Activated naive CD4-positive, alpha-beta T cell treated with anti-CD3 and anti-CD28 coated beads for 36 hours (primary cell): ENCODE measurements around the gene CDX1. TPM values are rescaled to one million over a fixed set of nuclear protein-coding genes. Genes with fewer than 3 reads are reported as not detected.
"Not testable (repeated sequence)": the region's sequence is repeated elsewhere in the genome, so short reads cannot be mapped to it uniquely, and the experiment has no call there.

Experiments used
- CTCF ChIA-PET: fragments of 350-600 bp; sonication (Branson Sonifier 250); formaldehyde crosslinking; loops from one replicate; lab custom pipeline; 2021; ENCODE audit warnings: antibody characterized with exemption; lab: Charles Lee
- DNase-seq: peaks from one replicate; pipeline ENCODE4 v3.0.0-alpha.2; 2020
- H3K27ac Mint-ChIP-seq: one replicate; pipeline ENCODE4 v1.8.0; 2021; ENCODE audit warnings: mild to moderate bottlenecking, mixed read lengths
- H3K27me3 Mint-ChIP-seq: one replicate; pipeline ENCODE4 v1.8.0; 2021; ENCODE audit warnings: low read depth, mixed read lengths
- H3K36me3 Mint-ChIP-seq: one replicate; pipeline ENCODE4 v1.8.0; 2021; ENCODE audit warnings: low read depth, mixed read lengths
- H3K4me1 Mint-ChIP-seq: one replicate; pipeline ENCODE4 v1.8.0; 2021; ENCODE audit warnings: low read depth, mixed read lengths
- H3K4me3 Mint-ChIP-seq: one replicate; pipeline ENCODE4 v1.8.0; 2021; ENCODE audit warnings: mild to moderate bottlenecking, moderate library complexity, mixed read lengths
- H3K9me3 Mint-ChIP-seq: one replicate; pipeline ENCODE4 v1.8.0; 2021; ENCODE audit warnings: mixed read lengths
- intact Hi-C: fragments of 100-400 bp; cut with micrococcal nuclease; formaldehyde crosslinking; loops from one replicate; pipeline ENCODE4 v1.15.1; 2023
- total RNA-seq, 2 experiments: library from RNA; stranded (reverse); gene quantifications; one replicate each; pipeline ENCODE4 v1.2.3, GENCODE V29; 2021

Gene CDX1
- total RNA-seq, 2 experiments from 2014 or later, result not detected

DNA sequence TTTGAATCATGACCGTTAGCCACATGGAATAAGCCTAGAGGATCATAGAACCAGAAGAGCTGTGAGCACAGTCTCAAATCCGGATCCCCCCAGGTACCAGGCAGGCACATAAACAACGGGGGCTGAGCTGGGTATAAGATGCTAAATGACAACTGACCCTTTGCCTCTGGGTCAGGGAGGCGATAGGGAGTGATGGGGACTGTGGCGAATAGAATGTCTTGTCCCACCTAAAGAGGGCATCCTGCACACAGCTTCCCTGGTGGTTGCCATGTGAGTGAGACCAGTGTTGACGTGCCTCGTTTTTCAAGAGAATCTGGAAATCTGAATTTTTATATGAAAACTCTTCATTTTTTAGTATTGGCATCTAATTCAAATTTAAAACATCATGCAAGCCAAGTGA, 56.9 kb downstream of the CDX1 start:
- Mint-ChIP-seq H3K4me3 (no peak overlapping the region), H3K27me3 (no peaks in the 10 kb centered on the region), H3K36me3 (no peaks in the 10 kb centered on the region), H3K27ac (no peak overlapping the region), H3K4me1 (no peaks in the 10 kb centered on the region), H3K9me3 (no peaks in the 10 kb centered on the region)
- CTCF ChIA-PET, result interaction anchor here (0.6 kb wide), 1 partner anchor 72 kb away, joined by 4 read pairs; no protein-coding TSS in a partner anchor
- DNase-seq, result no peak
- intact Hi-C loops, result no loop called here

DNA sequence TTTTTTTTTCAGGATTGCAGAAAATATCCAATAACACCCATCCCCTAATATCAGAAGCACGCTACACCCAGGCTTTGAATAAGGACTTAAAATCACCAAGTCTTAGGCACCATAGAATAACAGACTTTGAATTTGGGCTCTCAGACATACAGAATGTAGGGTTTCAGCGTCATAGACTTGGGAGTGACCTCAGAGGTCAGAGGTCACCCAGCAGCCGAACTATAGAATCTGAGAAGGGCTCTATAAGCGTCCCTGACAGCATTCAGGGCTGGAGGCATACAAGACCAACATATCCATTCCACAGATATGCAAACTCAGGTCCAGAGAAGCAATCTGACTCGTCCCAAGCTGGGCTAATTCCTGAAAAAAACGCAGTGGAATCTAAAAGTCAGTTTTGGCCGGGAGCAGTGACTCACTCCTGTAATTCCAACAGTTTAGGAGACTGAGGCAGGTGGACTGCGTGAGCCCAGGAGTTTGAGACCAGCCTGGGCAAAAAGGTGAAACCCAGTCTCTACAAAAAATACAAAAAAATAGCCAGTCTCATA, 58.0 kb downstream of the CDX1 start:
- no peak overlapping the region for H3K27ac Mint-ChIP-seq
- no peaks in the 10 kb centered on the region for H3K4me1 Mint-ChIP-seq
- intact Hi-C loops, result no loop called here
- H3K4me3 Mint-ChIP-seq, result no peak overlapping the region
- H3K27me3 Mint-ChIP-seq, result no peaks in the 10 kb centered on the region
- H3K36me3 Mint-ChIP-seq, result no peaks in the 10 kb centered on the region
- CTCF ChIA-PET, result no interaction called here
- H3K9me3 Mint-ChIP-seq, result no peaks in the 10 kb centered on the region
- no peak for DNase-seq

DNA sequence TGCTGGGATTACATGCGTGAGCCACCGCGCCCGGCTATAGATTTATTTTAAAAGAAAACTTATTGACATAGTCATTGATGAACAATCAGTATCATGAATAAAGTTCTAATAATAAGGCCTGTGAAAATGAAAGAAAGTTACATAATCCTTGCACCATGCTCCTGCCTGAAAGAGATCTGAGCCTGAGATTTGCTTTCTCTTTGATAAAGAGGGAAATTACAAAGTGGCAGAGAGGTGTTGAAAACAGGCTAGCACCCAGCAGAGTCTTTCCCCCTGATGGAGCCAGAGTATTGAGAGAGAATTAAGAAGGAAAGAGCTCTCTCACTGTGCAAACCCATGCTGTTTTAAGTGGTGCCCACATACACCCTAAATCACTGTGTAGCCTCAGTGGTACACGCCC, 60.5 kb downstream of the CDX1 start:
- intact Hi-C loops, result no loop called here
- CTCF ChIA-PET, result interaction anchor here (0.9 kb wide), 1 partner anchor 17 kb away, joined by 3 read pairs; no protein-coding TSS in a partner anchor
- H3K36me3 Mint-ChIP-seq, result no peaks in the 10 kb centered on the region
- H3K4me3 Mint-ChIP-seq, result no peak overlapping the region
- H3K4me1 Mint-ChIP-seq, result no peaks in the 10 kb centered on the region
- no peaks in the 10 kb centered on the region for H3K27me3 Mint-ChIP-seq
- no peak overlapping the region for H3K27ac Mint-ChIP-seq
- DNase-seq, result no peak
- no peaks in the 10 kb centered on the region for H3K9me3 Mint-ChIP-seq

DNA sequence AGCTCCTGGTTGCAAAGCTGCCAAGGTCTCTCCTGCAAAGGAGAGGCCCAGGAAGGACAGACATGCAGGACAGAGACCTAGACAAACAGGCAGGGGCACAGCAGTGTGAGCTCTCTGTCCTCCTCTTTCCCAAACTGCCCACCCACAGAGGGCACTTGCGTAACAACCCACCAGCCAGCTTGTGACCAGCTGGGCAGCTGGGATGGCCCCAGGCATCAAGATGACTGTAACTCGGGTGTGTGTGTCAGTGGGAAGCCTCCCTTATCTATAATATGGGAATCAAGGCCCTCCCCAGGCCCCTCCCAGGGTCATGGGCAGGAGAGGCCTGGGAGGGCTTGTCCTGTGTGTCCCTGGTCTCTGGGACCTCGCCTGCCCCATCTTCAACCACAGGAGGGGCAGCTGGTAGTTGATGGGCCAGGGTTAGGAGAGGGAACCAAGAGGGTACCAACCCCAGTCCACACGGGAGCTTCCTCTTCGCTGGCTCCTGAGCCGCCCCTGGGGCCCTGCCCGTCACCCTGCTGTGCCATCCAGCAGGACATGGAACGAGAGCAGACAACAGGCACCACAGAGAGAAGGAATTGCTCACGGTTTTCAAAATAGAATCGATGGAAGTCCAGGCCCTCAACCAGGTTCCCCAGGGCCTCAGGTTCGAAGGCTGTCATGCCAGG, 61.2 kb downstream of the CDX1 start:
- no peaks in the 10 kb centered on the region for H3K36me3 Mint-ChIP-seq
- no peak overlapping the region for H3K4me3 Mint-ChIP-seq
- no peaks in the 10 kb centered on the region for H3K4me1 Mint-ChIP-seq
- intact Hi-C loops, result no loop called here
- H3K9me3 Mint-ChIP-seq, result no peaks in the 10 kb centered on the region
- H3K27me3 Mint-ChIP-seq, result no peaks in the 10 kb centered on the region
- no peak overlapping the region for H3K27ac Mint-ChIP-seq
- no peak for DNase-seq
- CTCF ChIA-PET, result interaction anchor here (0.9 kb wide), 1 partner anchor 18 kb away, joined by 3 read pairs; no protein-coding TSS in a partner anchor

DNA sequence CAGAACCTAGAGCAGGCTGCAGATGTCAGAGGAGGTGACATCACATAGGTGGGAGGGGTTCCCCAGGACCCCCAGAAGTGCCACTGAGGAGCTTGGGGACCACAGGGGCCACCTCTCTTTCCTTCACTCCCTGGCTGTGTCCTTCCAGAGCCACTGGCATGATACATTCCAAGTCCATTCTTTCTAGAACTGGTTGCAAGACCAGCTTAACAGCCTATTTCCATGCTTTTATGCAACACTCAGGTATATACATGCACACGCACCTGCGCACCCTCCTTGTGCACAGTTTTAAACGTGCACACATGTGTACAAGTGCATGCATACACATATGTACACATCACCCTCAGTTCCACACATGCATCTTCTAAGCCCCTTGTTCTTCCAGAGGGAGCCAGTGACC, 63.0 kb downstream of the CDX1 start:
- no peak for DNase-seq
- no peaks in the 10 kb centered on the region for H3K27me3 Mint-ChIP-seq
- intact Hi-C loops, result no loop called here
- no peak overlapping the region for H3K27ac Mint-ChIP-seq
- H3K4me1 Mint-ChIP-seq, result no peaks in the 10 kb centered on the region
- H3K9me3 Mint-ChIP-seq, result no peaks in the 10 kb centered on the region
- CTCF ChIA-PET, result no interaction called here
- no peak overlapping the region for H3K4me3 Mint-ChIP-seq
- no peaks in the 10 kb centered on the region for H3K36me3 Mint-ChIP-seq

DNA sequence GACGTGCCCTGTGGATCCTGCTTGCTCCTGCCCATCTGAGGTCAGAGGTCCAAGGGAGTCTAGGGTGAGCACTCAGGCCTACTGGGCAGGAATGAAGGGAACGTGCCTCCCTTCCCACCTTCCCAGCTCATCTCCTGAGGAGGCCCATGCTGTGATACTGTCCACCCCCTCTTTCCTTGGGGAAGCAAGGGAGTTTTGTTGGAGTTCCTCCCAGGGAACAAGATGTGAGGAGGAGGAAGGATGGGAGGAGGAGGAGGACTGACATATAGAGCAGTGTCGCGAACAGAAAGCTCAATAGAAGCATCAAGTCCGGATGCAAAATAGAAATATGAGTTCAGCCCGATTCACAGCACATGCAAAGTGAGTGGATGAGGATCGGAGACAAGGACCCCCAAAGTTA, 64.3 kb downstream of the CDX1 start:
- intact Hi-C loops, result no loop called here
- Mint-ChIP-seq H3K27ac (no peak overlapping the region), H3K27me3 (no peaks in the 10 kb centered on the region), H3K4me3 (no peak overlapping the region), H3K36me3 (no peaks in the 10 kb centered on the region), H3K4me1 (no peaks in the 10 kb centered on the region), H3K9me3 (no peaks in the 10 kb centered on the region)
- no peak for DNase-seq
- CTCF ChIA-PET, result no interaction called here

DNA sequence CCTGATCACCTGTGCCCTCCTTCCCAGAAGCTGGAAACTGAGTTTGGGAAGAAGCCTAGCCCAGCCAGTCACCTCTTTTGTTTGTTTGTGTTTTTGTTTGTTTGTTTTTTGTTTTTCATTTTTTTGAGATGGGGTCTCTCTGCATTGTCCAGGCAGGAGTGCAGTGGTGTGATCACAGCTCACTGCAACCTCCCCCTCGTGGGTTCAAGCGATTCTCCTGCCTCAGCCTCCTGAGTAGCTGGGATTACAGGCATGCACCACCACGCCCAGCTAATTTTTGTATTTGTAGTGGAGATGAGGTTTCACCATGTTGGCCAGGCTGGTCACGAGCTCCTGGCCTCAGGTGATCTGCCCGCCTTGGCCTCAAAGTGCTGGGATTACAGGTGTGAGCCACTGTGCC, 67.1 kb downstream of the CDX1 start:
- H3K4me3 Mint-ChIP-seq, H3K4me1 Mint-ChIP-seq, DNase-seq, intact Hi-C loops, H3K9me3 Mint-ChIP-seq, H3K27me3 Mint-ChIP-seq, H3K36me3 Mint-ChIP-seq, H3K27ac Mint-ChIP-seq: not testable (repeated sequence)
- CTCF ChIA-PET, result interaction anchor here (0.6 kb wide), 1 partner anchor 1284 kb away, joined by 4 read pairs; no protein-coding TSS in a partner anchor

Other genes starting within 250 kb of the CDX1 start
- not detected for gene PDE6A, start 222.0 kb upstream of the CDX1 start, total RNA-seq
- gene SLC26A2, start 206.0 kb upstream of the CDX1 start, total RNA-seq, result 1 to 10 TPM; 3.5 to 3.7 TPM
- 1 to 10 TPM; 2.6 to 2.7 TPM for gene TIGD6, start 166.1 kb upstream of the CDX1 start, total RNA-seq
- 10 to 100 TPM; 24.3 to 26.8 TPM for gene HMGXB3, start 166.0 kb upstream of the CDX1 start, total RNA-seq
- gene CSF1R, start 80.2 kb upstream of the CDX1 start, total RNA-seq, result 1 to 10 TPM in 1 of 2 experiments, under 1 TPM in 1; 0.94 to 1.8 TPM
- gene PDGFRB, start 10.9 kb upstream of the CDX1 start, total RNA-seq, result 1 to 10 TPM in 1 of 2 experiments, under 1 TPM in 1; 0.14 to 1.0 TPM
- not detected for gene SLC6A7, start 23.3 kb downstream of the CDX1 start, total RNA-seq
- gene CAMK2A, start 123.0 kb downstream of the CDX1 start, total RNA-seq, result not detected
- gene ARSI, start 136.1 kb downstream of the CDX1 start, total RNA-seq, result not detected
- 100 to 1,000 TPM; 114 to 115 TPM for gene TCOF1, start 190.9 kb downstream of the CDX1 start, total RNA-seq
- gene CD74, start 246.1 kb downstream of the CDX1 start, total RNA-seq, result 100 to 1,000 TPM; 312 to 316 TPM